SH-SY5Y (cell line): ENCODE measurements around the gene TIAM2.

Experiments
- GATA2 ChIP-seq: IDR thresholded peaks from 2 replicates; pipeline ENCODE4 v1.6.1; 2011; ENCODE audit warnings: mild to moderate bottlenecking, low read depth, low read length
- GATA3 ChIP-seq: IDR thresholded peaks from 2 replicates; pipeline ENCODE4 v1.6.1; 2011; ENCODE audit warnings: low read depth, mild to moderate bottlenecking, low read length, moderate library complexity

DNA sequence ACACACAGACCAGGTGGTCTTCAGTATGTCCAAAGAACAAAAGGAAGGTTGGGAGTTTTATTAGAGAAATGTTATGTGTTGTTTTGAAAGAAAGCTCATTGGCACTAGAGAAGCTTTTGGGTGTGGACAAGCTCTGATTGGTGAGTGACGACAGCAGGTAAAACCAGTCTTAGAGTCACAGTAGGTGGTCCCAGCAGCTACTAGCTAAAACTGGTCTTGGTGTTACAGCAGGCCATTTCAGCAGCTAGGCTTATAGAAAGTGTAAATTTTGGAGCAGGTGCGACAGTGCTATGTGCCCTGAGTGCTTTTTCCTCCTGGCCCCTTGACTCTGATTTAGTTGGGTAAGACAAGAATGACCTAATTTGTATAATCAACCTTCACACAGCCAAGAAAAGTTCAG, 272.3 kb downstream of the TIAM2 start:
- TF ChIP-seq GATA2 (no peak), GATA3 (no peak)
